Activated naive CD4-positive, alpha-beta T cell treated with anti-CD3 and anti-CD28 coated beads, Interleukin-2, amount 10 ng/mL, durations not matched to agents 7 days and 5 days (primary cell): ENCODE data around the gene ETFBKMT.

Source experiments
- CTCF ChIA-PET: fragments of 350-600 bp; sonication (Branson Sonifier 250); formaldehyde crosslinking; loops from one replicate; lab custom pipeline; 2021; ENCODE audit warnings: antibody characterized with exemption; lab: Charles Lee
- DNase-seq: peaks from one replicate; pipeline ENCODE4 v3.0.0-alpha.2; 2020
- H3K27ac Mint-ChIP-seq: one replicate; pipeline ENCODE4 v1.8.0; 2021; ENCODE audit warnings: mild to moderate bottlenecking, moderate library complexity, mixed read lengths
- H3K27me3 Mint-ChIP-seq: one replicate; pipeline ENCODE4 v1.8.0; 2021; ENCODE audit warnings: mild to moderate bottlenecking, mixed read lengths
- H3K36me3 Mint-ChIP-seq: one replicate; pipeline ENCODE4 v1.8.0; 2021; ENCODE audit warnings: mixed read lengths
- H3K4me1 Mint-ChIP-seq: one replicate; pipeline ENCODE4 v1.8.0; 2021; ENCODE audit warnings: mixed read lengths
- H3K4me3 Mint-ChIP-seq: one replicate; pipeline ENCODE4 v1.8.0; 2021; ENCODE audit warnings: mild to moderate bottlenecking, moderate library complexity, mixed read lengths
- H3K9me3 Mint-ChIP-seq: one replicate; pipeline ENCODE4 v1.8.0; 2021; ENCODE audit warnings: mixed read lengths

Gene ETFBKMT, protein sequence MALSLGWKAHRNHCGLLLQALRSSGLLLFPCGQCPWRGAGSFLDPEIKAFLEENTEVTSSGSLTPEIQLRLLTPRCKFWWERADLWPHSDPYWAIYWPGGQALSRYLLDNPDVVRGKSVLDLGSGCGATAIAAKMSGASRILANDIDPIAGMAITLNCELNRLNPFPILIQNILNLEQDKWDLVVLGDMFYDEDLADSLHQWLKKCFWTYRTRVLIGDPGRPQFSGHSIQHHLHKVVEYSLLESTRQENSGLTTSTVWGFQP

DNA sequence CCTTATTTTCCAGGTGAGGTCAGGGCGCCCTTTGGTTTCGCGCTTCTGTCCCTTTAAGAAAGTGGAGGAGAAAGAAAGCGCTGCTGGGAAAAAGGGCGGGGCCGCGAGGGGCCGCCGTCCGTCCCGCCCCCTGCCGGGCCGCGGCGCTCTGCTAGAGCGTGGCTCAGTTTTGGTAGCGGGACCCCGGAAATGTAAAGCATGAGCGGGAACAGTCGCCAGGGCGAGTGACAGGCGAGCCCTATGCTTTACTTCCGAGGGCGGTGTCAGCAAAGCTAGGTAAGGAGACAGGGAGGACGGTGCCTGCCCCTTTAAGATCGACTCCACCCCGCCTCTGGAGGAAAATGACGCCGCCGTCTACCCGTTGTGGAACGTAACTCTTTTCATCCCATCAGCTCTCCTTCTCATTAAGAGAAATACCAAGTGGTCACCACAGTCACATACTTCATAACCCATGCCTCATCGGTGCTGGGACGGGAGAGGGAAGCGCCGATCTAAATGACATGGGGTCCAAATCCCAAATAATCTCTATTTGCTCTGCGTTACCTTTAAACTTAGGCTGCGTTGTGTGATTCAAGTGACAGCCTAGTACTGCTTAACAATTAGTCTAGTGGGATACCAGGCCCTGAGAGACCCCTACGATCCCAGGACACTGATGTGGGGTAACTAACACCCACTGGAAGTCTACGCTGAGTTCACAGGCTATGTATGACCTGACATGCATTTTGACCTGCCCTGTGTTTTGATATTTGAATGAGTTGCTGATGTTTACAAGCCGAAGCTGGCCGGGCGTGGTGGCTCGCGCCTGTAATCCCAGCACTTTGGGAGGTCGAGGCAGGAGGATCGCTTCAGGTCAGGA is at the start of gene ETFBKMT:
ETFBKMT (plus strand) TSS at position 602 of the 856 bp plus-strand sequence. CDS start 2,266 bp downstream, outside the sequence.
- H3K9me3 Mint-ChIP-seq, result no peaks in the 10 kb centered on the region
- no peaks in the 10 kb centered on the region for H3K27me3 Mint-ChIP-seq
- DNase-seq, result peak; percentile 97
- peaks cover 2% of the 10 kb centered on the region for H3K36me3 Mint-ChIP-seq
- peaks cover 30% of the 10 kb centered on the region for H3K4me1 Mint-ChIP-seq
- peak within 1 kb of the TSS; percentile 98 for H3K4me3 Mint-ChIP-seq
- peak within 1 kb of the TSS; percentile 100 for H3K27ac Mint-ChIP-seq
- CTCF ChIA-PET, result interaction anchor here (1.3 kb wide), 1 partner anchor 1096 kb away, joined by 3 read pairs; the partner anchor contains the start of gene YARS2

- H3K9me3 Mint-ChIP-seq, result peaks cover 6% of the 10 kb centered on the region
- H3K4me1 Mint-ChIP-seq, result no peaks in the 10 kb centered on the region
- DNase-seq, result no peak
- no peak overlapping the region for H3K27ac Mint-ChIP-seq
- no peak overlapping the region for H3K4me3 Mint-ChIP-seq
- CTCF ChIA-PET, result no interaction called here
- H3K36me3 Mint-ChIP-seq, result no peaks in the 10 kb centered on the region
- H3K27me3 Mint-ChIP-seq, result peaks cover 10% of the 10 kb centered on the region
Observed at GRCh38 chr12:31612819-31613218, 46.7 kb upstream of the ETFBKMT start.

DNA sequence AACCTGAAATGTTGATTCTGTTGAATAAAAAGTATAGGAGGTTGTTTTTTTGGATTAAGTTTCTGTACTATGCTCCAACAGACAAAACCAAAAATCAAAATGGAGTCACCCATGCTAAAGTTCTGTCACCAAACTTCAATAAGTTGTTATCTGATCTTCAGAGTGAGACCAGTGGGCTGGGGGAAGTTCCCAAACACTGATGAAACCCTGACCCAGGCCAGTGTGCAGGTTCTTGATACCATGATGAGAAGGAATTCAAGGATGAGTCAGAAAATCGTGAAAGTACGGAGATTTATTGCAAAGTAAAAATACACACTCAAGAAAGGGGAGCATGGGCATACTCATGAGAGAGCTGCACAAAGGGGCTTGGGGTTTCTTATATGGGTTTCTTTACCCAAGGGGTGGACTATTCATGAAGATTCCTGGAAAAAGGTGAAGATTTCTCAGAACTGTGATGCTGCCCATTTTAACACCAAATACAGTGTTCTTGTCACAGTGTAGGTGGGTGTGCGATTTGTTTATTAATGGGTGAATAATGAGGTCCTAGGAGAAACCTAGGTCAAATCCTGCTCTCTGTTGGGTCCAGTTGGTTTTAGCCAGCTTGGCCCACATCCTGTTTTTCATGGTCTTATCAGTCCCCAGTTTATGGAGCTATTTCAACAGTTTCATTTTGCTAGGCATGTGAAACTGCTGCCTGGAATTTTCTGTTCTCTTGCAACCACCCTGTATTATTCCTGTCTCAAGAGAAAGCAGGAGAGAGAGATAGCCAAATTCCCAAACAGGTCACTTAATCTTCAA is 41.1 kb upstream of the ETFBKMT start:
- CTCF ChIA-PET, result no interaction called here

DNA sequence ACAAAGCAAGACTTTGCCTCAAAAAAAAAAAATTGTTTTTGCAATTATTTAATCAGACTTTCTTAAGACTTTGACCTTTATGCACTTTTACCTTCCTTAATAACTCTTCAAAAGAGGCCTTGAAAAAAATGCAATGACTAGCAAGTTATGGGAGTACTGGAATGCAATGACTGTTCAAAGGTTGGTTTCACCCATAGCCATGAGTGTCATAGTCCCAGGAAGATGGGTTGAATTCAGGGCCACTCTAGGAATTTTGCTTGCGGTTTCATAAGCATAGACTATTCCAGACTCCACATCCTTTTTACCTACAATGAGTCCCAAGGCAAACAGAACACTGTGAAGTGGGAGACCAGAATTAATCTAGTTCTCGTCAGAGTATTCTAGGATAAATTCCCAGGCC is 39.2 kb upstream of the ETFBKMT start:
- Mint-ChIP-seq H3K4me3 (no peak overlapping the region), H3K4me1 (no peaks in the 10 kb centered on the region), H3K27me3 (peaks cover 3% of the 10 kb centered on the region), H3K36me3 (no peaks in the 10 kb centered on the region), H3K27ac (no peak overlapping the region), H3K9me3 (no peaks in the 10 kb centered on the region)
- DNase-seq, result no peak
- CTCF ChIA-PET, result no interaction called here

More for the DNA sequence above, 41.1 kb upstream of the ETFBKMT start:
- H3K27ac Mint-ChIP-seq, result no peak overlapping the region
- no peak for DNase-seq
- no peaks in the 10 kb centered on the region for H3K9me3 Mint-ChIP-seq
- H3K4me1 Mint-ChIP-seq, result no peaks in the 10 kb centered on the region
- H3K36me3 Mint-ChIP-seq, result no peaks in the 10 kb centered on the region
- peaks cover 3% of the 10 kb centered on the region for H3K27me3 Mint-ChIP-seq
- H3K4me3 Mint-ChIP-seq, result no peak overlapping the region

- H3K36me3 Mint-ChIP-seq, result no peaks in the 10 kb centered on the region
- no peaks in the 10 kb centered on the region for H3K4me1 Mint-ChIP-seq
- DNase-seq, result no peak
- H3K27me3 Mint-ChIP-seq, result peaks cover 3% of the 10 kb centered on the region
- no peaks in the 10 kb centered on the region for H3K9me3 Mint-ChIP-seq
- no peak overlapping the region for H3K4me3 Mint-ChIP-seq
- CTCF ChIA-PET, result no interaction called here
- no peak overlapping the region for H3K27ac Mint-ChIP-seq
Observed at GRCh38 chr12:31622038-31622437, 37.5 kb upstream of the ETFBKMT start.

GRCh38 chr12:31626270-31626995 is 33.1 kb upstream of the ETFBKMT start:
- no peak overlapping the region for H3K27ac Mint-ChIP-seq

GRCh38 chr12:31627456-31628054 is 31.9 kb upstream of the ETFBKMT start:
- peaks cover 3% of the 10 kb centered on the region for H3K27me3 Mint-ChIP-seq
- no peaks in the 10 kb centered on the region for H3K36me3 Mint-ChIP-seq
- no peak for DNase-seq
- no peak overlapping the region for H3K27ac Mint-ChIP-seq
- CTCF ChIA-PET, result no interaction called here
- H3K4me1 Mint-ChIP-seq, result no peaks in the 10 kb centered on the region
- H3K4me3 Mint-ChIP-seq, result no peak overlapping the region
- H3K9me3 Mint-ChIP-seq, result no peaks in the 10 kb centered on the region

More at GRCh38 chr12:31626270-31626995, 33.1 kb upstream of the ETFBKMT start:
- no peaks in the 10 kb centered on the region for H3K9me3 Mint-ChIP-seq
- CTCF ChIA-PET, result no interaction called here
- no peaks in the 10 kb centered on the region for H3K36me3 Mint-ChIP-seq
- no peak overlapping the region for H3K4me3 Mint-ChIP-seq
- no peaks in the 10 kb centered on the region for H3K4me1 Mint-ChIP-seq
- peaks cover 3% of the 10 kb centered on the region for H3K27me3 Mint-ChIP-seq
- DNase-seq, result no peak

DNA sequence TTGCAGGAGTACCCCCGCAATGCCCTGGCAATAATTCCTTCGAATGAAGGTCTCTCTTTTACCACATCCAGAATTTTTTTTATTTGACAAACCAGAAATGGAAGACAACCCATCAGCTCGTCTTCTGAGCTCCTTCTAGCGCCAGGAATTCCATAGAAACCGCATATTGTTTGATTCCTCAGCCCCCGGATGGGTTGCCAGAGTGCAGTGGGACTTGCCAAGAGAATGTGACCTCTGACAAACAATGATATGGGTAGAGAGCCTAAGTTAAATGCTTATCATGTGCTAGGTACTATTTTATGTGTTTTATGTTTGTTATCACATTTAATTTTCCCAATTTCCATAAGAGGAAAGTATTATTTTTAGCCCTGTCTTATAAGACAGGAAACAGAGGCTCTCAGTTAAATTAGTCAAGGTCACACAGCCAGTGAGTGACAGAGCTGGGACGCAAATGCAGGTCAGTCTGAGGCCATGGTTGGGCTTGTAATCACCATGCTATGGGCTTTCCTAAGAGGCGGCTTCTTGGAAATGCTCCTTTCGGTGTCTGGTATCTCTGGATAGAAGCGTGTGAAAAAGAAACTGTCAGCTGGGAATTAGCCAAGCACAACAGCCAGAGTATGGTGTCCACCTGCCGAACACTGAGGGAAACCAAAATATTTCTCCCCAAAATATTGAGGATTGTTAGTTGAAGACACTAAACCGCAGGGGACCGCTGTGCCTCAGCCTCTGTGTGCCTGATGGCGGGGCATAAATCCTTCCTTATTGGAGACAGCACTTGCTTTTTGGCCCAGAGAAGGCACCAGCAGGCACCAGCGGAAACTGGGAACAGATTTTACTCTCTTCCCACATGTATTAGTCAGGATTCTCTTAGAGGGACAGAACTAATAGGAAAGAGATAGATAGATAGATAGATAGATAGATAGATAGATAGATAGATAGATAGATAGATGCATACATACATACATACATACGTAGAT is 29.4 kb upstream of the ETFBKMT start:
- no peak for DNase-seq
- peaks cover 7% of the 10 kb centered on the region for H3K27me3 Mint-ChIP-seq
- no peaks in the 10 kb centered on the region for H3K36me3 Mint-ChIP-seq
- no peaks in the 10 kb centered on the region for H3K9me3 Mint-ChIP-seq
- no peak overlapping the region for H3K27ac Mint-ChIP-seq
- CTCF ChIA-PET, result interaction anchor here (1.0 kb wide), 1 partner anchor 379 kb away, joined by 3 read pairs; no protein-coding TSS in a partner anchor
- H3K4me3 Mint-ChIP-seq, result no peak overlapping the region
- no peaks in the 10 kb centered on the region for H3K4me1 Mint-ChIP-seq

GRCh38 chr12:31631023-31631724 is 28.3 kb upstream of the ETFBKMT start:
- Mint-ChIP-seq H3K36me3 (no peaks in the 10 kb centered on the region), H3K9me3 (no peaks in the 10 kb centered on the region), H3K4me1 (no peaks in the 10 kb centered on the region), H3K27ac (no peak overlapping the region), H3K27me3 (peaks cover 7% of the 10 kb centered on the region), H3K4me3 (no peak overlapping the region)
- CTCF ChIA-PET, result interaction anchor here (1.0 kb wide), 1 partner anchor 380 kb away, joined by 3 read pairs; no protein-coding TSS in a partner anchor
- no peak for DNase-seq

DNA sequence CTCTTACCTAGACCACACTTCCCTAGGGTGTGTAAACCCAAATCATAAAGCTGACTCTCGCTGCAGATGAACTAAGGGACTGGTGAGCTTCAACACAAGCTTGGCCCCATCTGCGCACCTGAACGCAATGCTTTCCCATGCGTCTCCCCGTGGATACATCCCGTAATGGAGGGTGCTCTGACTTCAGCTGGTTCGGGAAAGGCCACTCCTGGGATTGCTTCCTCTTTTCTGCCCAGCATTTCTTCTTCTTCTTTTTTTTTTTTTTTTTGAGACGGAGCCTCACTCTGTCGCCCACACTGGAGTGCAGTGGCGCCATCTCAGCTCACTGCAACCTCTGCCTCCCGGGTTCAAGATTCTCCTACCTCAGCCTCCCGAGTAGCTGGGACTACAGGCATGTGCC is 27.7 kb upstream of the ETFBKMT start:
- H3K9me3 Mint-ChIP-seq, result no peaks in the 10 kb centered on the region
- H3K36me3 Mint-ChIP-seq, result no peaks in the 10 kb centered on the region
- no peak overlapping the region for H3K27ac Mint-ChIP-seq
- peaks cover 2% of the 10 kb centered on the region for H3K4me1 Mint-ChIP-seq
- no peak overlapping the region for H3K4me3 Mint-ChIP-seq
- CTCF ChIA-PET, result interaction anchor here (1.4 kb wide), 1 partner anchor 229 kb away, joined by 3 read pairs; no protein-coding TSS in a partner anchor
- H3K27me3 Mint-ChIP-seq, result peaks cover 7% of the 10 kb centered on the region
- no peak for DNase-seq

DNA sequence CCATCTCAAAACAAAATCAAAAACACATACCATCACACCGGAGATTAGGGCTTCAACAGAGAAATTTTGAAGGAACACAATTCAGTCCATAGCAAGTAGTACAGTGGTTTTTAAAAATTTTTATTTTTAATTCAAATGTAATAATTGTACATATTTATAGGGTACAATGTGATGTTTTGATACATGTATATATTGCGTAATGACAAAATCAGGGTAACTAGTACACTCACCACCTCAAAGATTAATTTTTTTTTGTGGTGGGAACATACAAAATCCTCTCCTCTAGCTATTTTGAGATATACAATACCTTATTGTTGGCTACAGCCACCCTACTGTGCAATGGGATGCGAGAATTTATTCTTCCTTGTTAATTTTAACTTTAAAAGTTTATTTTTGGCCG is 26.0 kb upstream of the ETFBKMT start:
- DNase-seq, result no peak
- H3K27ac Mint-ChIP-seq, result no peak overlapping the region
- H3K4me1 Mint-ChIP-seq, result peaks cover 2% of the 10 kb centered on the region
- H3K9me3 Mint-ChIP-seq, result no peaks in the 10 kb centered on the region
- H3K27me3 Mint-ChIP-seq, result peaks cover 7% of the 10 kb centered on the region
- CTCF ChIA-PET, result interaction anchor here (0.7 to 1.5 kb wide), 2 partner anchors 380 to 382 kb away, joined by 3 to 5 read pairs; no protein-coding TSS in a partner anchor
- no peak overlapping the region for H3K4me3 Mint-ChIP-seq
- H3K36me3 Mint-ChIP-seq, result no peaks in the 10 kb centered on the region

- CTCF ChIA-PET, result no interaction called here
- H3K27ac Mint-ChIP-seq, result no peak overlapping the region
- H3K4me1 Mint-ChIP-seq, result peaks cover 2% of the 10 kb centered on the region
- H3K27me3 Mint-ChIP-seq, result peaks cover 5% of the 10 kb centered on the region
- H3K36me3 Mint-ChIP-seq, result no peaks in the 10 kb centered on the region
- H3K4me3 Mint-ChIP-seq, result no peak overlapping the region
- no peak for DNase-seq
- H3K9me3 Mint-ChIP-seq, result no peaks in the 10 kb centered on the region
Observed at GRCh38 chr12:31634620-31635019, 24.9 kb upstream of the ETFBKMT start.
